ENCODE results near the gene TRAFD1. TPM values are rescaled to one million over a fixed set of nuclear protein-coding genes. Genes with fewer than 3 reads are reported as not detected.
A peak's percentile ranks its signal among the peaks of the same experiment; 100 is the strongest.

The TRAFD1 gene
- total RNA-seq, 1 donor from 2014 or later, result 30.8 TPM

- H3K27me3 ChIP-seq (ENCODE audit: control insufficient read depth in 3 of 3, insufficient read depth in 3 of 3, low read length in 3 of 3), result no peaks in the 10 kb centered on the region
- peaks cover 38 to 68% (median 65%) of the 10 kb centered on the region in 3 donors for H3K36me3 ChIP-seq (ENCODE audit: control insufficient read depth in 3 of 3, insufficient read depth in 3 of 3, low read length in 3 of 3)
- no peaks in the 10 kb centered on the region for H3K4me1 ChIP-seq (ENCODE audit: control insufficient read depth in 3 of 3, insufficient read depth in 3 of 3, low read length in 3 of 3)
- no peak overlapping the region for H3K27ac ChIP-seq (ENCODE audit: low read depth, low read length)
- H3K4me3 ChIP-seq (ENCODE audit: low read length in 3 of 3), result no peak overlapping the region
- no peaks in the 10 kb centered on the region for H3K9me3 ChIP-seq (ENCODE audit: control insufficient read depth in 3 of 3, low read length in 3 of 3)
- H3K9ac ChIP-seq (ENCODE audit: low read depth in 1 of 3, low read length in 3 of 3), result no peak overlapping the region
These were observed 41.0 kb downstream of the TRAFD1 start for GRCh38 chr12:112166051-112167015.

DNA sequence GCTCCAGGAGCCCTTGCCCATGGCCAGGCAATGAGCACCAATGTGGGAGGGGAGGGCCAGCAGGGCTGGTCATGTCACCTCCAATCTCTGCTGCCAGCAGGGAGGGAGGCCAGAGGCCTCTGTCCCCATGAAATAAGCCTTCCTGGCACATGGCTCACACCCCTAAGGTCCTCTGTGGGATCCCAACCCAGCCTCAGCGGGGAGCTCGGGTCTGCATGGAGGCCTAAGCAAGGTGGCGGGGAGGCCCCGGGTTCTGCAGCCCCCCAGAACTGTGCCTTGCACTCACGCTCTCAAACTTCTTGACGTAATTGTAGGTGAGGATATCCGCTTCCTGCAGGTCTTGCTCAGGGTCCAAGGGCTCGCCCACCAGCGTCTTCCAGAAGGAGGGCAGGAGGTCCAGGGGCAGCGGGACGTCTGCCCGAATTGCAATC lies 41.7 kb downstream of the TRAFD1 start:
- Histone ChIP-seq H3K4me3 (ENCODE audit: low read length in 3 of 3) (no peak overlapping the region), H3K4me1 (ENCODE audit: control insufficient read depth in 3 of 3, insufficient read depth in 3 of 3, low read length in 3 of 3) (no peaks in the 10 kb centered on the region), H3K36me3 (ENCODE audit: control insufficient read depth in 3 of 3, insufficient read depth in 3 of 3, low read length in 3 of 3) (peaks cover 36 to 65% (median 59%) of the 10 kb centered on the region in 3 donors), H3K9me3 (ENCODE audit: control insufficient read depth in 3 of 3, low read length in 3 of 3) (no peaks in the 10 kb centered on the region), H3K27ac (ENCODE audit: low read depth, low read length) (no peak overlapping the region), H3K9ac (ENCODE audit: low read depth in 1 of 3, low read length in 3 of 3) (no peak overlapping the region), H3K27me3 (ENCODE audit: control insufficient read depth in 3 of 3, insufficient read depth in 3 of 3, low read length in 3 of 3) (no peaks in the 10 kb centered on the region)

- no peak overlapping the region for H3K4me3 ChIP-seq (ENCODE audit: low read length in 3 of 3)
- no peaks in the 10 kb centered on the region for H3K4me1 ChIP-seq (ENCODE audit: control insufficient read depth in 3 of 3, insufficient read depth in 3 of 3, low read length in 3 of 3)
- H3K9me3 ChIP-seq (ENCODE audit: control insufficient read depth in 3 of 3, low read length in 3 of 3), result no peaks in the 10 kb centered on the region
- peaks cover 39 to 65% (median 58%) of the 10 kb centered on the region in 3 donors for H3K36me3 ChIP-seq (ENCODE audit: control insufficient read depth in 3 of 3, insufficient read depth in 3 of 3, low read length in 3 of 3)
- H3K27me3 ChIP-seq (ENCODE audit: control insufficient read depth in 3 of 3, insufficient read depth in 3 of 3, low read length in 3 of 3), result no peaks in the 10 kb centered on the region
- H3K9ac ChIP-seq (ENCODE audit: low read depth in 1 of 3, low read length in 3 of 3), result peak overlapping the region in 1 of 3 donors; percentile 16
- no peak overlapping the region for H3K27ac ChIP-seq (ENCODE audit: low read depth, low read length)
These were observed 42.6 kb downstream of the TRAFD1 start for GRCh38 chr12:112167718-112168525.

- H3K4me3 ChIP-seq (ENCODE audit: low read length in 3 of 3), result no peak overlapping the region
- no peaks in the 10 kb centered on the region for H3K4me1 ChIP-seq (ENCODE audit: control insufficient read depth in 3 of 3, insufficient read depth in 3 of 3, low read length in 3 of 3)
- no peak overlapping the region for H3K27ac ChIP-seq (ENCODE audit: low read depth, low read length)
- peaks cover 38 to 60% (median 54%) of the 10 kb centered on the region in 3 donors for H3K36me3 ChIP-seq (ENCODE audit: control insufficient read depth in 3 of 3, insufficient read depth in 3 of 3, low read length in 3 of 3)
- peak overlapping the region in 1 of 3 donors; percentile 16 for H3K9ac ChIP-seq (ENCODE audit: low read depth in 1 of 3, low read length in 3 of 3)
- H3K9me3 ChIP-seq (ENCODE audit: control insufficient read depth in 3 of 3, low read length in 3 of 3), result no peaks in the 10 kb centered on the region
- H3K27me3 ChIP-seq (ENCODE audit: control insufficient read depth in 3 of 3, insufficient read depth in 3 of 3, low read length in 3 of 3), result no peaks in the 10 kb centered on the region
These were observed 43.2 kb downstream of the TRAFD1 start for GRCh38 chr12:112168561-112168971.

DNA sequence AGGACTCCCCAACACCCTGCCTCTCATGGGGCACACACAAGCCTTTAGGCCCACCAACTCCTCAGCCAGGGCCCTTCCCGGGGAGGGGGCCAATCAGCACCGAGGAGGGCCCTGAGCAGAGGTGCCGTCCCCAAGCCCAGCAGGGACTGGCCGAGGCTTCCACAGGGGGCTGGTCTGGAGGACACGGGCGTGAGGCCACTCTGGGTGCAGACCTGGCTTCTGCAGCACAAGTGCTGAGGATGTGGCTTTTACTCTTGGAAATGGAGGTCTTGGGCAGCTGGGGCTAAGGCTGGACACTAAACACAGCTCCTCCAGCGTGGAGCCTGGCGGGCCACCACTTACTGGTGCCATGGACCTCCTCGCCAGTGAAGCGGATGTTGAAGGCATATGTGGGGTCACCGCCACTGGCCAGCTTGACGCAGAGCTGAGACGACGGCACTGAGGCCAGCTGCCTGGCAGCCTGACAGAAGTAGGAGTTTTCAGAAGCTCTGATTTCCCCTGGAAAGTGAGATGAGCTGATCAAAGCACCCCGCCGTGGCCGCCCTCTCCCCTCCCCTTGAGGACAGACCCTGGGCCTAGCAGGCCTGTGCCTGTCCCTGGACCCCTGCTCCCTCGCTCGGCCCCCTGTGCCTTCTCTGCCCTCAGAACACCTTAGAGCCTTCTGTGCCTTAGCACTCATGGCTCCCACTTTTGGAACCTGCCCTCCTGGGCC lies 44.0 kb downstream of the TRAFD1 start:
- no peak overlapping the region for H3K4me3 ChIP-seq (ENCODE audit: low read length in 3 of 3)
- H3K9me3 ChIP-seq (ENCODE audit: control insufficient read depth in 3 of 3, low read length in 3 of 3), result no peaks in the 10 kb centered on the region
- H3K4me1 ChIP-seq (ENCODE audit: control insufficient read depth in 3 of 3, insufficient read depth in 3 of 3, low read length in 3 of 3), result no peaks in the 10 kb centered on the region
- H3K27me3 ChIP-seq (ENCODE audit: control insufficient read depth in 3 of 3, insufficient read depth in 3 of 3, low read length in 3 of 3), result no peaks in the 10 kb centered on the region
- H3K9ac ChIP-seq (ENCODE audit: low read depth in 1 of 3, low read length in 3 of 3), result no peak overlapping the region
- H3K36me3 ChIP-seq (ENCODE audit: control insufficient read depth in 3 of 3, insufficient read depth in 3 of 3, low read length in 3 of 3), result peaks cover 35 to 54% (median 48%) of the 10 kb centered on the region in 3 donors
- no peak overlapping the region for H3K27ac ChIP-seq (ENCODE audit: low read depth, low read length)

DNA sequence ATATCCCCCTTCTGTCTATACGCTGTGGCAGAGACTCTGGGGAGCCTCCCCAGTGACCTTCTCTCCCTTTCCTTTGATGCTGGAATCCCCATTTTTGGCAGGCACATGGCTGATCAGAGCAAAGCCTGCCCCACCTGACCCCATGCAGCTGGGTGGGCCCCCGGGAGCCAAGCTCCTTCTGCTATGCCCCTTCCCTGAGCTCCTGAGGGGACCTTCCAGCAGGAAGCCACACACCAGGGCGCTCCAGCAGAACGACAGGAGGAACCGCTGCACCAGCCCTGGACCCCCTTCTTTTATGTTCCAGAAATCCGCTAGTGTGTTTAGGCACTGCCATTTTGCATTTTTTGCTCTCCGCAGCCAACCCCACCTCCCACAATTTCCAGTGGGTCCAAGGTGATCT lies 44.6 kb downstream of the TRAFD1 start:
- no peak overlapping the region for H3K4me3 ChIP-seq (ENCODE audit: low read length in 3 of 3)
- H3K27ac ChIP-seq (ENCODE audit: low read depth, low read length), result no peak overlapping the region
- H3K36me3 ChIP-seq (ENCODE audit: control insufficient read depth in 3 of 3, insufficient read depth in 3 of 3, low read length in 3 of 3), result peaks cover 38 to 58% (median 52%) of the 10 kb centered on the region in 3 donors
- no peaks in the 10 kb centered on the region for H3K9me3 ChIP-seq (ENCODE audit: control insufficient read depth in 3 of 3, low read length in 3 of 3)
- no peak overlapping the region for H3K9ac ChIP-seq (ENCODE audit: low read depth in 1 of 3, low read length in 3 of 3)
- H3K4me1 ChIP-seq (ENCODE audit: control insufficient read depth in 3 of 3, insufficient read depth in 3 of 3, low read length in 3 of 3), result no peaks in the 10 kb centered on the region
- H3K27me3 ChIP-seq (ENCODE audit: control insufficient read depth in 3 of 3, insufficient read depth in 3 of 3, low read length in 3 of 3), result no peaks in the 10 kb centered on the region

- Histone ChIP-seq H3K36me3 (ENCODE audit: control insufficient read depth in 3 of 3, insufficient read depth in 3 of 3, low read length in 3 of 3) (peaks cover 42 to 62% (median 56%) of the 10 kb centered on the region in 3 donors), H3K4me3 (ENCODE audit: low read length in 3 of 3) (no peak overlapping the region), H3K27ac (ENCODE audit: low read depth, low read length) (no peak overlapping the region), H3K27me3 (ENCODE audit: control insufficient read depth in 3 of 3, insufficient read depth in 3 of 3, low read length in 3 of 3) (no peaks in the 10 kb centered on the region), H3K9ac (ENCODE audit: low read depth in 1 of 3, low read length in 3 of 3) (no peak overlapping the region), H3K4me1 (ENCODE audit: control insufficient read depth in 3 of 3, insufficient read depth in 3 of 3, low read length in 3 of 3) (no peaks in the 10 kb centered on the region), H3K9me3 (ENCODE audit: control insufficient read depth in 3 of 3, low read length in 3 of 3) (no peaks in the 10 kb centered on the region)
These were observed 45.0 kb downstream of the TRAFD1 start for GRCh38 chr12:112170376-112170775.

- Histone ChIP-seq H3K9ac (ENCODE audit: low read depth in 1 of 3, low read length in 3 of 3) (no peak overlapping the region), H3K4me1 (ENCODE audit: control insufficient read depth in 3 of 3, insufficient read depth in 3 of 3, low read length in 3 of 3) (no peaks in the 10 kb centered on the region), H3K27ac (ENCODE audit: low read depth, low read length) (no peak overlapping the region), H3K9me3 (ENCODE audit: control insufficient read depth in 3 of 3, low read length in 3 of 3) (no peaks in the 10 kb centered on the region), H3K27me3 (ENCODE audit: control insufficient read depth in 3 of 3, insufficient read depth in 3 of 3, low read length in 3 of 3) (no peaks in the 10 kb centered on the region), H3K4me3 (ENCODE audit: low read length in 3 of 3) (no peak overlapping the region), H3K36me3 (ENCODE audit: control insufficient read depth in 3 of 3, insufficient read depth in 3 of 3, low read length in 3 of 3) (peaks cover 45 to 64% (median 58%) of the 10 kb centered on the region in 3 donors)
These were observed 45.7 kb downstream of the TRAFD1 start for GRCh38 chr12:112170971-112171596.

DNA sequence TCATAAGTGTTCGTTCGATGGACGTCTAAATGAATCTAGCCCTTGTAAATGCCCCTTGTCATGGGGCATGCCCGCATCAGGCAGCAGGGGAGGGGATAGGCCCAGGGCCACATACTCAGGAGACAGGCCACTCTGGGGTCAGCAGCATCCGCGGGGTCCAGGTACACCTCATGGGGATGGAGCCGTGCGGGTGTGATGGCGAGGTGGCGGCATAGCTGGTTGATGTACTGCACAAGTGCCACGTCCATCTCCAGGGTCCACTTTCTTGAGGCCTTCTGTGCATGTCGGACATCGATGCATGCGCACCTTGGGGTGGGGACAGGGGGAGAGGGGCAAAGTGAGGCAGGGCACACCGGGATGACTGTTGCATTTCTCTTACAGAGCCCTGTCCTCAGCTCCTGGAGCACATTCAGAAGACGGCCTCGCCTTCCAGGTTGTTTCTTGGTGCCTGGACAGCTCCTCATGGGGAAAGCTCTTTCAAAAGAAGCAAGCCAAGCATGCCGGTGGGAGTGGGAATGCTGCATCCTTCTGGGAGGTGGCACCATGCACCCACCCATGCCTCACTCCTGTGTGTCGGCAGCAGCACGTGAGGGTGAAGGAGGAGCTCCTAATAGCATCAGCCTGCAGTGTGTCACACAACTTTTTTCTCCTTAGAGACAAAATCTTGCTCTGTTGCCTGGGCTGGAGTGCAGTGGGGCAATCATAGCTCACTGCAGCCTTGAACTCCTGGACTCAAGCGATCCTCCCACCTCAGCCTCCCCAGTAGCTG lies 47.4 kb downstream of the TRAFD1 start:
- no peaks in the 10 kb centered on the region for H3K27me3 ChIP-seq (ENCODE audit: control insufficient read depth in 3 of 3, insufficient read depth in 3 of 3, low read length in 3 of 3)
- H3K9ac ChIP-seq (ENCODE audit: low read depth in 1 of 3, low read length in 3 of 3), result no peak overlapping the region
- no peaks in the 10 kb centered on the region for H3K4me1 ChIP-seq (ENCODE audit: control insufficient read depth in 3 of 3, insufficient read depth in 3 of 3, low read length in 3 of 3)
- H3K9me3 ChIP-seq (ENCODE audit: control insufficient read depth in 3 of 3, low read length in 3 of 3), result no peaks in the 10 kb centered on the region
- H3K4me3 ChIP-seq (ENCODE audit: low read length in 3 of 3), result no peak overlapping the region
- peaks cover 47 to 64% (median 64%) of the 10 kb centered on the region in 3 donors for H3K36me3 ChIP-seq (ENCODE audit: control insufficient read depth in 3 of 3, insufficient read depth in 3 of 3, low read length in 3 of 3)
- H3K27ac ChIP-seq (ENCODE audit: low read depth, low read length), result no peak overlapping the region

Data from skeletal muscle tissue (tissue), 4 donors.